ENCODE measurements around the gene GNPNAT1. TPM values are rescaled to one million over a fixed set of nuclear protein-coding genes. Genes with fewer than 3 reads are reported as not detected.

The GNPNAT1 gene
- total and polyA plus RNA-seq, 12 donors, result 2.1 to 12.7 (median 5.3) TPM

DNA sequence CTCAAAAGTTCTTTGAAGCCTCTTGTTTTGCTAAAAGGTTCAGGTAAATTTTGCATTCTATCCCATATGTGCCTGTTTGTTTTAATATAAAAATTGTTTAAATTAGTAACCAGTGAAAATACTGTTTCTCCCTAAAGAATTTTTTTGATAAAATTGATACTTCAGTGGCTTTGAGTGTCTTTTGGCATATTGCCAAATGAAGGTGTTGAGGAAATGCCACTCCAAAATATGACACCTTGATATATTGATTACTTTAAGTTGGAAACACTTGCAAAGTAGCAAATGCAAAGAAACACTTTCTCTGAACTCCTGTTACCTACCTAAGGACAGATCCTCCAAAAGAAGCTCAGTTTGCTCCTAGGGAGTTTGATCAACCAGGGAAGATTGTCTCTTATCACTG lies 53.0 kb downstream of the GNPNAT1 start:
- Histone ChIP-seq H3K27me3 (no peaks in the 10 kb centered on the region), H3K36me3 (peaks cover 0 to 14% (median 2%) of the 10 kb centered on the region in 9 donors), H3K4me1 (peaks cover 2 to 47% (median 23%) of the 10 kb centered on the region in 9 donors), H3K4me3 (no peak overlapping the region), H3K27ac (no peak overlapping the region), H3K9me3 (no peaks in the 10 kb centered on the region)
- intact Hi-C loops (cut with DNase I), result loop anchor here in 2 of 10 donors (10.0 kb wide), 1 partner anchor 46 kb away; no protein-coding TSS in a partner anchor
- TF ChIP-seq, protein P1, sequence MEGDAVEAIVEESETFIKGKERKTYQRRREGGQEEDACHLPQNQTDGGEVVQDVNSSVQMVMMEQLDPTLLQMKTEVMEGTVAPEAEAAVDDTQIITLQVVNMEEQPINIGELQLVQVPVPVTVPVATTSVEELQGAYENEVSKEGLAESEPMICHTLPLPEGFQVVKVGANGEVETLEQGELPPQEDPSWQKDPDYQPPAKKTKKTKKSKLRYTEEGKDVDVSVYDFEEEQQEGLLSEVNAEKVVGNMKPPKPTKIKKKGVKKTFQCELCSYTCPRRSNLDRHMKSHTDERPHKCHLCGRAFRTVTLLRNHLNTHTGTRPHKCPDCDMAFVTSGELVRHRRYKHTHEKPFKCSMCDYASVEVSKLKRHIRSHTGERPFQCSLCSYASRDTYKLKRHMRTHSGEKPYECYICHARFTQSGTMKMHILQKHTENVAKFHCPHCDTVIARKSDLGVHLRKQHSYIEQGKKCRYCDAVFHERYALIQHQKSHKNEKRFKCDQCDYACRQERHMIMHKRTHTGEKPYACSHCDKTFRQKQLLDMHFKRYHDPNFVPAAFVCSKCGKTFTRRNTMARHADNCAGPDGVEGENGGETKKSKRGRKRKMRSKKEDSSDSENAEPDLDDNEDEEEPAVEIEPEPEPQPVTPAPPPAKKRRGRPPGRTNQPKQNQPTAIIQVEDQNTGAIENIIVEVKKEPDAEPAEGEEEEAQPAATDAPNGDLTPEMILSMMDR (IDR thresholded peaks at IDR 0.05), result no peak
- no peak for ATAC-seq
- no peak for DNase-seq

DNA sequence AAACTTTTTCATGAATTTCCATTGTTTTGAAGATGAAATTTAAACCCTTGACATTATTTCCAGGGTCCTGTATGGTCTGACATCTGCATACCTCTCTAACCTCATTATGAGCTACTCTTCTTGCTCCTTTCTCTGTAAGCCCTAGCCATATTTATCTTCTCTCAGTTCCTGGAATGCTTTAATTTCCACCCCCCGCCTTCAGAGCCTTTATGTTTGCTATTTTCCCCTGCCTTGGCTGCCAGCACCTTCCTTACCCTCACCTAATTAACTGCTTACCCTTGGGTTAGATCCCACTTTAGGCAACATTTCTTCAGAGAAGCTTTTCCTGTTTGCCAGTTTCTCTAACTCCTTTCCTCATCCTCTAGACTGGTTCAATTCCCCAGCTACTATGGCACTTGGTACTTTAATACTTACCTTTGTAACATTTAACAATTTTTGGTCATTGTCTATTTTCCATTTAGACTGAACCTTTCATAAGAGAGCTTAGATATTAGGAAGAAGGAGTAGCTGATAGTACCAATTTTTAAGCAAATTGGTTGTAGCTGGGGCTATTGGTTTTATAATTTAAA lies 55.4 kb downstream of the GNPNAT1 start:
- no peaks in the 10 kb centered on the region for H3K9me3 ChIP-seq
- 33 to 50% methylated on average over 1 of the region's 1 CpG for WGBS, 2 donors
- no peak for DNase-seq
- ATAC-seq, result no peak
- no peaks in the 10 kb centered on the region for H3K27me3 ChIP-seq
- H3K36me3 ChIP-seq, result peaks cover 0 to 22% (median 5%) of the 10 kb centered on the region in 9 donors
- peaks cover 2 to 35% (median 15%) of the 10 kb centered on the region in 9 donors for H3K4me1 ChIP-seq
- no peak overlapping the region for H3K4me3 ChIP-seq
- intact Hi-C loops (cut with DNase I), result loop anchor here in 2 of 10 donors (10.0 kb wide), 1 partner anchor 49 kb away; no protein-coding TSS in a partner anchor
- no peak overlapping the region for H3K27ac ChIP-seq
- TF ChIP-seq, protein P1 (IDR thresholded peaks at IDR 0.05), result no peak

DNA sequence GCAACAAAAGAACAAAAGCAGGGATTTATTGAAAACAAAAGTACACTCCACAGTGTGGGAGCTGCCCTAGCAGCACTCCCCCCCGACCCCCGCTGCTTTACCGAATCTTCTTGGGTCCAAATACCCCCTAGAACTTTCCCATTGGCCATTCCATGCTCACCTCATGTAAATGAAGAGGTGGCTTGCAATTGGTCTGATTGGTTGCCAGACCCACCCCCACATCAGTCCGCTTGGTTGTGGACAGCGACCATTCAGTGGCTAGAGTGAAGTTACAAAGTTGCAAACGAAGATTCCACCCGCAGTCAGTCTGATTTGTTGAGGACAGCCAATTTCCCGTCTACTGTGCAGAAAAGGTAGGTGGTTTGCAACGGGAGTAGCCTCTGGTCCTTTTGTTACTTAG lies 57.6 kb downstream of the GNPNAT1 start:
- no peak overlapping the region for H3K27ac ChIP-seq
- TF ChIP-seq, protein P1 (IDR thresholded peaks at IDR 0.05), result no peak
- H3K36me3 ChIP-seq, result peaks cover 0 to 25% (median 7%) of the 10 kb centered on the region in 9 donors
- no peak overlapping the region for H3K4me3 ChIP-seq
- H3K4me1 ChIP-seq, result peaks cover 2 to 28% (median 21%) of the 10 kb centered on the region in 9 donors
- 93 to 95% methylated on average over 9 of the region's 9 CpGs for WGBS, 2 donors
- no peak for DNase-seq
- ATAC-seq, result no peak
- intact Hi-C loops (cut with DNase I), result loop anchor here in 2 of 10 donors (10.0 kb wide), 1 partner anchor 51 kb away; no protein-coding TSS in a partner anchor
- H3K9me3 ChIP-seq, result no peaks in the 10 kb centered on the region
- H3K27me3 ChIP-seq, result no peaks in the 10 kb centered on the region

DNA sequence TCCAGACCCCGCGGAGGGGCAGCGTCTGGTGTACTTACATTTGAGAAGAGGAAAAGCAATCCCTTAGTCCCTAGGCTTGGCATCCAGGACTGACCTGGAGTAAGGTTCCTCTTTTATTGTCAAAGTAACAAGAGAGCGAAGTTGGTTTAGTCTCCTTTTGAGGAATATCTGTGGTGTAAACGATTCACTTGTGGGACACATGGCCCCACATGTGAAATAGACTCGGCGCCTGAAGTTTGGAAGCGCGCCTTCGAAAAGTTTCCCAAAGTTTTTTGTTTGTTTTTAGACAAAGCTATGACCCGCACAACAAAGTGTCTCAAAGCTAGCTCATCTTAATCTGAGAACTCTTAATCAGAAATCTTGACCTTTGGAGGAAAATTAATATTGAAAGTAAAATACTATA lies 60.7 kb downstream of the GNPNAT1 start:
- intact Hi-C loops (cut with DNase I), result loop anchor here in 2 of 10 donors (10.0 kb wide), 1 partner anchor 54 kb away; no protein-coding TSS in a partner anchor
- WGBS, 2 donors, result 2 to 3% methylated on average over 11 of the region's 11 CpGs
- DNase-seq, result no peak
- H3K27ac ChIP-seq, result peak overlapping the region in 9 of 10 donors; percentile 71 to 94 (median 91)
- peak overlapping the region; percentile 62 to 95 (median 92) for H3K4me3 ChIP-seq
- ATAC-seq, result no peak
- TF ChIP-seq, protein P1 (IDR thresholded peaks at IDR 0.05), result no peak
- H3K27me3 ChIP-seq, result no peaks in the 10 kb centered on the region
- H3K9me3 ChIP-seq, result no peaks in the 10 kb centered on the region
- peaks cover 0 to 20% (median 13%) of the 10 kb centered on the region in 9 donors for H3K4me1 ChIP-seq
- H3K36me3 ChIP-seq, result peaks cover 0 to 56% (median 11%) of the 10 kb centered on the region in 9 donors
